Measurements from ENCODE around the gene TMEM214.
A peak's percentile ranks its signal among the peaks of the same experiment; 100 is the strongest.
"Not testable (repeated sequence)": the region's sequence is repeated elsewhere in the genome, so short reads cannot be mapped to it uniquely, and the experiment has no call there.

The TMEM214 gene

DNA sequence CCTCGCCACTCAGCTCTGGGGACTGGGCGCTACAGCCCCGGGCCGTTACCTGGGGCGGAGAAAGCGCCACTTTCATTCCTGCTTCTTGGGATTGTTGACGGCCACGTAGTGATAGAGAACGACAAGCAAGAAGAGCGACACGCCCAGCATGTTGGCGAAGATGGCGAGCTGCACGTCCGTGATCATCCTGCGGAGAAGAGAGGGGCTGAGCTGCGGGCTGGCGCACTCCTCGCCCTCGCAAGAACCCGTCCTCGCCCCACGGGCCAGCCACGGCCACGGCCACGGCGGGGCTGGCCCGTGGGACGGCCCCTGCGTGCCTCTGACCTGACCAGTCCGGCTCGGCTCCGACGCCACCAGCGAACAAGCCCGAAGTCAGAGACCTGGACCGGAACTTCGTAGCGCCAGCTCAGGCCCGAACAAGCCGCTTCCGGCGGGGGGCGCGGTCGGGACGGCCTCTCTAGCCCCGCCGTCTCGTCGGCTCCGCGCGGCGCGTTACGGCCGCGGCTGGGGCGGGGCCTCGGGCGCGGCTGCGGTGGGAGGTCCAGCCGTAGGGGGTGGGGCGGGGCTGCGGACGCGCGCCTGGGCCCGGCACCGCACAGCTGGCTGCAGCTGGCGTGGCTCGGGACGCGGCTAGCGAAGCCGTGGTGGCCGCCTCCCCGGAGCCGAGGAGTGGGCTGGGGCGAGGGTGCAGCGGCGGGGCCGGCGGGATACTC is 38.7 kb downstream of the TMEM214 start, which contains the start of gene OST4:
Gene OST4, minus strand, starts transcription at position 378 of the 713 bp plus-strand sequence.
- peak; percentile 97 for DNase-seq

DNA sequence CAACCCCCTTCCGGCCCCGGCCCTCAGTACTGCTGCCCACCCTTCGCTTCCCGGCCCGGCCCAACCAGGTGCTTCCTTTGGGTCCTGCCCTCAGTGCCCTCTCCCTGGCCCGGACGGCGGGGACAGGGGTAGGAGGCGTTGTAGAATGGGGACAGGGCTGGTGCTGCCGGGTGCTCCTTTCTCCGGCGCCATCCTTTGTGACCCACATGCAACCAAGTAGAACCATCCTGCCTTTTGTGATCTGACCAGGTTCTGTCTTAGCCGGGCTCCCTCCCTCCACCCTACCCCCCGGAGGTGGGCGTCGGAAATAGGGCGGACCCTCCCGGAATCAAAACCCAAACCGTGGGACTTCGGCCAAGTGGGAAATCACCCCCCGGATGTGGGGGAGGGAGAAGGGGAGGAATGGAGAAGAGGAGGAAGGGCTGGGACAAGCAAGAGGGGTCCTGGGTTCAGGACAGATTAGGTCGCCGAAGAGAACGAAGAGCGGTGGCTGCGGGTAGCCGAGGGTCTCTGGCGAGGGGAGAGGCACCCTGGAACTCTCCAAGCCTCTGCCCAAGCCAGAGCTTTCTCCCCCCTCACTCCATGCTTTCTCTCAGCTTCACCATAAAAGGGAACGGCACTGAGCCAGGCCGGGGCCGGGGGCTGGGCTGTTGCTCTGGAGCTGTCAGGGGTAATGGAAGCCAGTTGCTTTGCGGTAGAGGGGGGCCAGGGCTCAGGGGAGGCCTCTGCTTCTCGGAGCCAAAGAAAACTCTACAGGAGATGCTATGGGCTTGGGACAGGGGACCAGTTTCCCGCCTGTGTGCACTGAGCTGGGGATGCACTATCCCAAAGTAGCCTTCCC is 39.4 kb downstream of the TMEM214 start:
- peak; percentile 43 for DNase-seq

DNA sequence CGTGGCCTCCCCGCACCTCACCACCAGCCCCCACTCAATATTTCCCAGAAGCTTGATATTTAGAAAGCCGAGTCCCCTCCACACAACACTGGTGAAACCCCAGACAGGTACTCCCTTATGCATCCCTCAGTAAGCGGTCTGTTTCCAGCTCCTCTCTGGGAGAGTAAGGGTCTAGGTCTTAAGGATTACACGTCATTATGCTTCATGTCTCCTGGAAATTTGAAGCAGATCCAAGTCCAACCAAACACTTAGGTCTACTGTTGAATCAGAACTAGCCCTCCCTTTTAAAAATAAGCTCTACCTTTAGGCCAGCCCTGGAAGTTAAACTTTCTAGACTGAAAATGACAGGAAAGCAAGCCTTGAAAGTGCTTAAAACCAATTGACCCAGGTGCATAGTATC is 40.2 kb downstream of the TMEM214 start:
- DNase-seq = no peak

DNA sequence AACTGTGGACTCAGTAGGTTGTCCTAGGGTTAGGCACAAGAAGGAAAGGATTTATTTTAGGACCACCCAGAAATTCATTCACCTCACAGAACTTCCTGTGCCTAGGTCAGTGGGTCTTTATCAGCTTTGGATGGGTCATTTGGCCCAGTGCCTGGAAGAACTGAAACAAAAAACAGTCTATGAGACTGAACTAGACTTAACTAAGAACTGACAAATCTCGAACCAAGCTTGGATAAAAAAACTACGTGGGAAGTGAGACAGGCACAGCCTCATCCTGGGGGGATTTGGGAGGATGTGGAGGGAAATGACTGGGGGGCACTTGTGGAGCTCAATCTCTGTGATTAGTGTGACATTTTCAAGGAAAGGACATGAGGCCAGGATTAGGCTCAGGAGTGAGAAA is 41.0 kb downstream of the TMEM214 start:
- DNase-seq = no peak

DNA sequence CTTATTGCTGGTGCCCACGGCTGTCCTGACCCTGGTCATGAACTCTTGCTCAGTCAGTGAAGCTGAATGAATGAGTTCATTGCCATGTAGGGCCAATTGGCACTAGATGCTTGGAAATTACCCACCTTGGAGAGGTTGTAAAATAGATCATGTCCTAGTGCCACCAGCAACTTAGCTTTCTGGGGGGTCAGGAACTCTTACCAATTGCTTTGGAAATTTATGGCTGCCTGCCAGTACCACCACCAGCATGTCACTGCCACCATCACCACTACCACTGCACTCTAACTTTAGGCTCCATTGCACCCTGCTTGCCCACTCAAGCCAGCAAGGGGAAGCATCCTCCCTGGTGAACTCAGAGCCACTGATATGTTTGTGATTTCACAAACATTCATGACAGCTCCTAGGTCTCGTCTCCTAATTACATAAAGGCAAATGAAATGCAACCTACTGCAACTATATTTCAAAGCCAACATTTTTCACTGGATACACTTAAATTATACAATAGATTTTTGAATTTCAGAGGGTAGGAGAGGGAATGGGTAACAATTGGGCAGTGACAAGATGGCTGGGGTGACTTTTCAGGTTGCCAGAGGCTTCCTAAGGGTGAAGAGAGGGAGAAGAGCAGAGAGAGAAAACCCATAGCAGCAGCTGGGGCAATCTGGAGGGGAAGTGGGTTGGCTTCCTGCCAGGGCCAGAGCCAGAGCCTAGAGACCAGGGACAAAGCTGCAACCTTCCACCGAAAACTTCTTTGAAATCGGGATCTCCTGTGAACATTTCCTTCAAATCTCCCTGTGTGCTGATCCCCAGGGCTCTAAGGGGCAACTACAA is 42.2 kb downstream of the TMEM214 start:
- DNase-seq = peak; percentile 90

DNA sequence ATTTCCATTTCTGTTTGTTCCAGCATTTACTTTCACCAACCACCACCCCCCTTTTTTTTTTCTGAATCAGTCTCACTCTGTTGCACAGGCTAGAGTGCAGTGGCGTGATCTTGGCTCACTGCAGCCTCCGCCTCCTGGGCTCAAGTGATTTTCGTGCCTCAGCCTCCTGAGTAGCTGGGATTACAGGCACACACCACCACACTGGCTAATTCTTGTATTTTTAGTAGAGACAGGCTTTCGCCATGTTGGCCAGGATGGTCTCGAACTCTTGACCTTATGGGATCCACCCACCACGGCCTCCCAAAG is 42.8 kb downstream of the TMEM214 start:
- DNase-seq = not testable (repeated sequence)

DNA sequence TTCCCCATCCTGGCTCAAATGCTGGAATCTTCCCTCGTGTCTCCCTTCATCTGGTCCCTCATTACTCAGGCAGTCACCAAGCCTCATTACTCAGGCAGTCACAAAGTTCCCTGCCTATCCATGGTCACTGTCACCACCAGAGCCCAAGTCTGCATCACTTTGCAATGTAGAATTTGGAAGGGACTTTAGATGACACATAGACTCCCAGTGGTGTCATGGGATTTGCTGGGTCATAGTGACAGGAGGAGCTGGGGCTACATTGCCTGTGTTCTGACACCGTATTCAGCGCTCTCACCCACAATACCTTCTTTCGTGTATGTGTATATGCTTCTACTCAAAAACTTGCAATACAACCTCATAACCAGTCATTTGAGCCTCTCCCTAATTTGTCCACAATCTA is 43.6 kb downstream of the TMEM214 start:
- DNase-seq = no peak

DNA sequence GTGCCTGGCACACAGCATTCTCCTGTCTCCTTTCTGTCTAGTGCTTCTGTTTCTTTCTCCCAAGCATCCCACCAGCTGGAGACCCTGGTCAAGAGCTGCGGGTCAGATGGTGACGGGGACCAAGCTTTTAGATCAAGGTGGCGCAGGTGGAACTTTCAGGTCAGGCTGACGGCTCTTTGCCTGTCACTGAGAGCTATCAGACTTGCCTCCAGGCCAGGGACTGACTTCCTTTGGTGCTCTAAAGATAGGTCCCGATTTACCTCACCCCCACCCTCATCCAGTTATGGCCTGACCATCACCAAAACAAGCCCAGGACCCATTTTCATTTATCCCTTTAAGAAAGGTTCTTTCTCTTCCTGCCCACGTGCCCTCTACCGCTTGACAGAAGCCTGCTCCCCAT is 44.5 kb downstream of the TMEM214 start:
- DNase-seq = no peak

DNA sequence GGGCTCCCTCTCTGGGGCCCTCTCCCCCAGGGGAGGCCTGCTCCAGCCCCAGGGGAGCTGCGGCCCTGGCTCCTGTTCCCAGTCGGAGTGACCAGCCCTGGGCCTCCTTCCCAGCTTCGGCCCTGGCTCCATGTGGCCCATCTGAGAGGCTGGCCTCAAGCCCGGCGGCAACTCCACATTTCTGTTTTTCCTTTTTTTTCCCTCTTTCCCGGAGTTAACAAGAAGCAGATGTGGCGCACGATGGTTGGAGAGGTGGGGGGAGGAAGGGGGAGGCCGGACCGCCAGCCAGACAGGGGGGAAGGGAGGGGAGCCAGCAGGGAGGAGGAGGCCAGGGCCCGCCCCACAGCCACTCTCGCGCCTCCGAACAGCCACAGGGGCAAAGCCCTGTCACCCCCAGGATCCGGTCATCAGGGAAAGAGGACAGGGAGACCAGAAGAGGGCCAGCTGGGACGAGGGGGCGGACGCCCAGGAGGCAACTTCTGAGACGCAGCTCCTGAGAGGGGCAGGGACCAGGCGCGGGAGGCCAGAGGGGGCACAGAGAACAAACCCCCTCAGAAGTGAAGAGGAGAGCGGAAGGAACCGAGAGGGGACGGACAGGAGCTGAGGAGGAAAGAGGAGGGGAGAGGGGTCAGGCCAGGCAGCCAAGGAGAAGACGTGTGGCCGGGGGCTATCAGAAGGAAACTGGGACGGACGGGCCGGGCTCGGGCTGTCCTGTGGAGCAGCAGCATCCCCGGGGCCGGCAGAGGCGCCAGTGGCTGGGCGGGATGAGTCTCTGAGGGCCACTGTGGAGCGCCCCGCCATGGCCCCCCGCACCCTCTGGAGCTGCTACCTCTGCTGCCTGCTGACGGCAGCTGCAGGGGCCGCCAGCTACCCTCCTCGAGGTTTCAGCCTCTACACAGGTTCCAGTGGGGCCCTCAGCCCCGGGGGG is 45.8 kb downstream of the TMEM214 start, which contains the start of gene EMILIN1:
Gene EMILIN1, plus strand, starts transcription at position 349 of the 928 bp plus-strand sequence. Its CDS starts 451 bp downstream, at position 800.
- peak; percentile 55 for DNase-seq

DNA sequence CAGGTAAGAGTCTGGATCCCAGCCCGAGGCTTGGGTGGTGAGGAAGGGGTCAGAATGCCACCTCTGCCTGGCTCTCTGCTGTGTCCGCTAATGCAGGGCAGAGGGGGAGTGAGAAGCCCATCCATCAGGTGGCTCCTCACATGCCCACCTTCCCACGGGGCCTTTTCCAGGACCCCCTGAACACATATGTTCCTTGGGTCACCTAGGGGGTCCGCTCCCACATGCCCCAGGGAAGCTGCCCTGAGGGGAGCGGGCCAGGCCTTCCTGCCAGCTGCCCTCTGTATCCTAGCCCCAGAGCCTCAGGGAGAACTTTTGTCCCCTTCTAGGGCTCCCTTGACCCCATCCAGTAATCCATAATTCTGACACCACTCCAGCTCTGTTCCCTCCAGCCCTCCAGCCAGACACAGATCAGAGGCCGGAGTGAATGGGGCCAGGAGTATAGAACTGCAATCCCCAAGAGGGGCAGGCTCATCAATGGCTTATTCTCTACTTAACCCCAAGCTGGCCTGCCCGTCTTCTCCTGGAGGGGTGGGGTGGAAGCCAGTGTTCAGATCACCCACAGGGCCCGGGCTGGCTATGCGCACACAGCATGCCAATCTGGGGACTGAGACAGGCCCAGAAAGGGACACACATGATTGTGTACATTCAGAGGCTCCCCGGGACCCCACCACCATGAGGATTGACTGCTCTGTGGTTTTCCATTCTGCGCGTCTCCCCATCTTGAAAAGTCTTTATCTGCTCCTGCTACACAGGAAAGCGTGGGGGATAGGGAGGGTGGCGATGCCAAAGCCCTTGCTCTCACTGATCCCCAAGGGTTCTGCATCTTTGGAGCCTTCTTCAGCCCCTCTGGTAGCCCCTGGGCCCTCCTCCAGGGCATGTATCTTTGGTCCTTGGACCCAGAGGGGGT is 46.7 kb downstream of the TMEM214 start:
- peak; percentile 61 for DNase-seq

DNA sequence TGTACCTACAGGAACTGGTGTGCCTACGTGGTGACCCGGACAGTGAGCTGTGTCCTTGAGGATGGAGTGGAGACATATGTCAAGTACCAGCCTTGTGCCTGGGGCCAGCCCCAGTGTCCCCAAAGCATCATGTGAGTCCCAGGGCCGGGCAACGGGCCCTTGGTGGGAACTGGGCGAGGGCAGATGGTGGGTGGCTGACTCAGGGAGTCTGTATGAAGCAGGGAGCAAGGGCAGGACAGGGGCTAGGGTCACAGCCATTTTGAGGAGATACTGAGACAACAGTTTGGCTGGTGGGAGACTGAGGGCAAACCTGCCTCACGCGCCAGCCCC is 47.3 kb downstream of the TMEM214 start:
- DNase-seq = no peak

DNA sequence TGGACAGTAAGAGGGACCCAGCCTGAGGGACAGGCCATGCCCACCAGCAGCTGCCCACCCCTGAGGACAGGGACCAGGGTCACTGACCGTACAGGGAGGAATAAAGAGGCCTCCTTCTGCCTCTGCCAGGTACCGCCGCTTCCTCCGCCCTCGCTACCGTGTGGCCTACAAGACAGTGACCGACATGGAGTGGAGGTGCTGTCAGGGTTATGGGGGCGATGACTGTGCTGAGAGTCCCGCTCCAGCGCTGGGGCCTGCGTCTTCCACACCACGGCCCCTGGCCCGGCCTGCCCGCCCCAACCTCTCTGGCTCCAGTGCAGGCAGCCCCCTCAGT is 47.8 kb downstream of the TMEM214 start:
- DNase-seq = no peak

DNA sequence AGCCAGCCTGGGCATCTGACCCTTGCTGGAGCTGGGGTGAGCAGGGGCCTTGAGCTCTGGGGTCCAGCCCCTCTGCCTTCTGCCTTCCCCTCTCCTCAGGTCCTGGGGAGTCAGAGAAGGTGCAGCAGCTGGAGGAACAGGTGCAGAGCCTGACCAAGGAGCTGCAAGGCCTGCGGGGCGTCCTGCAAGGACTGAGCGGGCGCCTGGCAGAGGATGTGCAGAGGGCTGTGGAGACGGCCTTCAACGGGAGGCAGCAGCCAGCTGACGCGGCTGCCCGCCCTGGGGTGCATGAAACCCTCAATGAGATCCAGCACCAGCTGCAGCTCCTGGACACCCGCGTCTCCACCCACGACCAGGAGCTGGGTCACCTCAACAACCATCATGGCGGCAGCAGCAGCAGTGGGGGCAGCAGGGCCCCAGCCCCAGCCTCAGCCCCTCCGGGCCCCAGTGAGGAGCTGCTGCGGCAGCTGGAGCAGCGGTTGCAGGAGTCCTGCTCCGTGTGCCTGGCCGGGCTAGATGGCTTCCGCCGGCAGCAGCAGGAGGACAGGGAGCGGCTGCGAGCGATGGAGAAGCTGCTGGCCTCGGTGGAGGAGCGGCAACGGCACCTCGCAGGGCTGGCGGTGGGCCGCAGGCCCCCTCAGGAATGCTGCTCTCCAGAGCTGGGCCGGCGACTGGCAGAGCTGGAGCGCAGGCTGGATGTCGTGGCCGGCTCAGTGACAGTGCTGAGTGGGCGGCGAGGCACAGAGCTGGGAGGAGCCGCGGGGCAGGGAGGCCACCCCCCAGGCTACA is 49.4 kb downstream of the TMEM214 start:
- peak; percentile 28 for DNase-seq

DNA sequence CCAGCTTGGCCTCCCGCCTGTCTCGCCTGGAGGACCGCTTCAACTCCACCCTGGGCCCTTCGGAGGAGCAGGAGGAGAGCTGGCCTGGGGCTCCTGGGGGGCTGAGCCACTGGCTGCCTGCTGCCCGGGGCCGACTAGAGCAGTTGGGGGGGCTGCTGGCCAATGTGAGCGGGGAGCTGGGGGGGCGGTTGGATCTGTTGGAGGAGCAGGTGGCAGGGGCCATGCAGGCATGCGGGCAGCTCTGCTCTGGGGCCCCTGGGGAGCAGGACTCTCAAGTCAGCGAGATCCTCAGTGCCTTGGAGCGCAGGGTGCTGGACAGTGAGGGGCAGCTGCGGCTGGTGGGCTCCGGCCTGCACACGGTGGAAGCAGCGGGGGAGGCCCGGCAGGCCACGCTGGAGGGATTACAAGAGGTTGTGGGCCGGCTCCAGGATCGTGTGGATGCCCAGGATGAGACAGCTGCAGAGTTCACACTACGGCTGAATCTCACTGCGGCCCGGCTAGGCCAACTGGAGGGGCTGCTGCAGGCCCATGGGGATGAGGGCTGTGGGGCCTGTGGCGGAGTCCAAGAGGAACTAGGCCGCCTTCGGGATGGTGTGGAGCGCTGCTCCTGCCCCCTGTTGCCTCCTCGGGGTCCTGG is 50.1 kb downstream of the TMEM214 start:
- DNase-seq = no peak

DNA sequence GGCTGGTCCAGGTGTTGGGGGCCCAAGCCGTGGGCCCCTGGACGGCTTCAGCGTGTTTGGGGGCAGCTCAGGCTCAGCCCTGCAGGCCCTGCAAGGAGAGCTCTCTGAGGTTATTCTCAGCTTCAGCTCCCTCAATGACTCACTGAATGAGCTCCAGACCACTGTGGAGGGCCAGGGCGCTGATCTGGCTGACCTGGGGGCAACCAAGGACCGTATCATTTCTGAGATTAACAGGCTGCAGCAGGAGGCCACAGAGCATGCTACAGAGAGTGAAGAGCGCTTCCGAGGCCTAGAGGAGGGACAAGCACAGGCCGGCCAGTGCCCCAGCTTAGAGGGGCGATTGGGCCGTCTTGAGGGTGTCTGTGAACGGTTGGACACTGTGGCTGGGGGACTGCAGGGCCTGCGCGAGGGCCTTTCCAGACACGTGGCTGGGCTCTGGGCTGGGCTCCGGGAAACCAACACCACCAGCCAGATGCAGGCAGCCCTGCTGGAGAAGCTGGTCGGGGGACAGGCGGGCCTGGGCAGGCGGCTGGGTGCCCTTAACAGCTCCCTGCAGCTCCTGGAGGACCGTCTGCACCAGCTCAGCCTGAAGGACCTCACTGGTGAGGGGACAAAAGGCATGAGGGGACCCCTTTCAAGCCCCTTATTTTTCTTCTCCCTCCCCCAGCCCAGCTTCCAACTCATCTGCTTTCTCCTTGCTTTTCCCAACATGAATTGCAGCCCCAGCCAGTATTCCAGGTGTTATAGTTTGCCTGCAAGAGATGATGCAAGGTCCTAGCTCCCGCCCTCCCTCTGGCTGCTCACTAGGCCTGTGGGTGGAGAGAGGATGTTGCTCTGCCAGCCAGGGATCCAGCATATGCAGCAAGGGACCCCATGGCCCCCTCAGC is 50.9 kb downstream of the TMEM214 start:
- DNase-seq = no peak

DNA sequence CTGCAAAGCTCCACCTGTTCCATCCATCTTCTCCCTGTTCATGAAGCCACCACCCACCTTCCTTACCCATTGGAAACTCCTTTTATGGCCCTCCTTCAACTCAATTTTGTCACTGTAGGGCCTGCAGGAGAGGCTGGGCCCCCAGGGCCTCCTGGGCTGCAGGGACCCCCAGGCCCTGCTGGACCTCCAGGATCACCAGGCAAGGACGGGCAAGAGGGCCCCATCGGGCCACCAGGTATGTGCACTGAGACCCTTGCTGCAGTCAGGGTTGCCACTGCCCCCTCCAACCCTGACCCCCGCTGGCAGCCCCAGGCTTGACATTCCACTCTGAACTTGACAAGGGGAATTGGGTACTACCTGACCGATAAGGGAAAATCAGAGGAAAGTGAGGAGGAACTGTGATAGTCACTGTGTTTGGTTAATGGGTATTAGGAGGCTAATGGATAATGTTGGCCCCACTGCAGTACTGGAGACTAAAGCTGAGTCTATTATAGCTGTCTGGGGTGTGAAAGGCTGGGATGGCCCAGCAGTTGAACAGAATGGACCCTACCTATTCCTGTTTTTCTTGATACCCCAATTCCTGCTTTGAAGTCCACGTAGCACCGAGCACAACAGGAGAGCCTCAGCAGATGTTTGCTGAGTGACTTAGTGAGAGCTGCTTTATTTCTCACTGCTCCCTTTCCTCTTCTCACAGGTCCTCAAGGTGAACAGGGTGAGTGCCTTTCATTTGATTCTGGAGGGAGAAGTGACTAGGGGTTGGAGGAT is 51.7 kb downstream of the TMEM214 start:
- no peak for DNase-seq

DNA sequence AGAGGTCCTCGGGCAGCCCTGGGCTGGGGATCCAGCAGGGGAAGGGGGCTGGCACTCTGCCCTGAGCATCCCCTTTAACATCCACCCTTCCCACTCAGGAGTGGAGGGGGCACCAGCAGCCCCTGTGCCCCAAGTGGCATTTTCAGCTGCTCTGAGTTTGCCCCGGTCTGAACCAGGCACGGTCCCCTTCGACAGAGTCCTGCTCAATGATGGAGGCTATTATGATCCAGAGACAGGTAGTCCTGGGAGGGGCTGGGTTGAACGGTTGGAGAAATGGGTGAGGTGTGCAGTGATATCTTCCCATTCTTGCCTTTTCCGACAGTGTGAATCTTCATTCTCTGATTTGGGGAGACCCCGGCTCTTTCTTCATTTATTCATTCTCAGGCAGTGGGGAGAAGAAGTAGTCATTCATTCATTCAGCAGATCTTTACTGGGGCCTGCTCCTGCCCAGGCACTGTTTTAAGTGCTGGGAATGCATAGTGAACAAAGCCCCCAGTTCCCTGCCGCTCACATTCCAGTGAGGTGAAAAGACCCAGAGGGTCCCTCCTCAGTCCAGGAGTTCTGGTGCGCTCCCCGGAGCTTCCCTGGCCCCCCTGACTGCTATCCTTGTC is 52.4 kb downstream of the TMEM214 start:
- DNase-seq = no peak

DNA sequence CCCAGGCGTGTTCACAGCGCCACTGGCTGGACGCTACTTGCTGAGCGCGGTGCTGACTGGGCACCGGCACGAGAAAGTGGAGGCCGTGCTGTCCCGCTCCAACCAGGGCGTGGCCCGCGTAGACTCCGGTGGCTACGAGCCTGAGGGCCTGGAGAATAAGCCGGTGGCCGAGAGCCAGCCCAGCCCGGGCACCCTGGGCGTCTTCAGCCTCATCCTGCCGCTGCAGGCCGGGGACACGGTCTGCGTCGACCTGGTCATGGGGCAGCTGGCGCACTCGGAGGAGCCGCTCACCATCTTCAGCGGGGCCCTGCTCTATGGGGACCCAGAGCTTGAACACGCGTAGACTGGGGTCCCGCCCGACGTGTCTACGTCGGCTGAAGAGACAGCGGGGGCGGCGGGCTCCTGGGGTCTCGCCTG is 52.9 kb downstream of the TMEM214 start:
- peak; percentile 81 for DNase-seq

Data from hematopoietic multipotent progenitor cell treated with erythropoietin and hydrocortisone succinate and interleukin-3 and kit ligand, for 4 days (in vitro differentiated cells).